Erythroblast (primary cell): ENCODE results near the gene HOXA3.

Experiments
- DNase-seq, 2 experiments: peaks; one replicate each; lab custom pipeline; 2025; lab: John Stamatoyannopoulos, UW
- GATA1 ChIP-seq: IDR thresholded peaks from 2 replicates; pipeline ENCODE4 v1.6.1; 2011; ENCODE audit warnings: low read depth, mild to moderate bottlenecking, control low read depth, low read length, moderate library complexity
- POLR2A ChIP-seq: IDR thresholded peaks from 2 replicates; pipeline ENCODE4 v1.6.1; 2011; ENCODE audit warnings: mild to moderate bottlenecking, low read length

HOXA3 gene

DNA sequence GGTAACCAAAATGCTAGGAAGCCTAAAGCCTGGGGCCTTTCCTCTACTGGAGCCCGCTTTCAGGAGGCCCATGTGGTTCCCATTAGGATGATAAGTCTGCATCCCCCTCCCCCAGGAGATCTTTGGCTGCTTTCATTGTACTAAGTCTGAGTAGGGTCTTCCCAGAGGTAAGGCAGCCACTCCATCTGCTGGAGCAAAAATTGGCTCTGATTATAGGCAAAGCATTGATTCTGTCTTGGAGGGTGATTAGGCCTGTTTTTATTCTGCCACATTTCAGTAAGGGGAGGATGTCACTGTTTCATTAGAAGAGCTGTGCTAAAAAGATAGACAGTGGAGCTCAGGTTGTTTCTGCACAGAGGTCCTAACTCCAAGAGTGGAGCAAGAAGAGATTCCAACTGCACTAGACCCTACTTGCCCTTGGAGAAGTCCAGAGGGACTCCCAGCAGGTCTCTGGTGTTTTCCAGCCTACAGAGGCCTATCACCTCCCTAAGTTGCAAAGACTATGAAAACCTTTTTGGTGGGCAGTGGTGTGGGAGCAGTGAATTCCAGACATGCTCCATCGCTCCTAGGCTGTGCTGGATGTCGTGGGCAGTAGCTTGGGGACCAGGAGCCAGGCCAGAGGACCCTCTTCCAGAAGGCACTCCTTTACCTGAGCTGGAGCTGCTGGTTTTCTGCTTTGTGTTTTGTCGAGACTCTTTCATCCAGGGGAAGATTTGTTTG is 42.8 kb downstream of the HOXA3 start:
- TF ChIP-seq GATA1 (no peak), POLR2A (no peak)
- no peak for DNase-seq

DNA sequence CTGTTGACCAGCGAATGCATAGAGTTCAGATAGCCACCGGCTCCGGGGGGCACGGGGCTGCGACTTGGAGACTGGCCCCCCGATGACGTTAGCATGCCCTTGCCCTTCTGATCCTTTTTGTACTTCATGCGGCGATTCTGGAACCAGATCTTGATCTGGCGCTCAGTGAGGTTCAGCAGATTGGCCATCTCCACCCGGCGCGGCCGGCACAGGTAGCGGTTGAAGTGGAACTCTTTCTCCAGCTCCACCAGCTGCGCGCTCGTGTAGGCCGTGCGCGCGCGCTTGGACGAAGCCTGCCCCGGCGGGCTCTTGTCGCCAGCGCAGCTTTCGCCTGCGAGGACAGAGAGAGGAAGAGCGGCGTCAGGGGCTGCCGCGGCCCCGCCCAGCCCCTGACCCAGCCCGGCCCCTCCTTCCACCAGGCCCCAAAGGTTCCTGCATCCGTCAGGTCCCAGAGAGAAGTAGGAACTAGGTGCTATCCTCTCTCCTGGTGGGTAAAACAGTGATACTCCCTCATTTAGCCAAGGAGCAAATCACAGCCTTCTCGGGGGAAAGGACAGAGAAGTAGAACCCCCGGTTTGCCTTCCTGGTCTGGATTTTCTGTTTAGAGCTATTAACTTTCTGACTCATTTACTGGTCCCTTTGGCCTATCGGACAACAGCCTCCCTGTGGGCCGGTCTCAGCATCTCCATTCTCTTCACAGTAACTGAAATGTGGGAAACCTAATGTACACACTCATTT is 43.8 kb downstream of the HOXA3 start:
- TF ChIP-seq GATA1 (no peak), POLR2A (no peak)

DNA sequence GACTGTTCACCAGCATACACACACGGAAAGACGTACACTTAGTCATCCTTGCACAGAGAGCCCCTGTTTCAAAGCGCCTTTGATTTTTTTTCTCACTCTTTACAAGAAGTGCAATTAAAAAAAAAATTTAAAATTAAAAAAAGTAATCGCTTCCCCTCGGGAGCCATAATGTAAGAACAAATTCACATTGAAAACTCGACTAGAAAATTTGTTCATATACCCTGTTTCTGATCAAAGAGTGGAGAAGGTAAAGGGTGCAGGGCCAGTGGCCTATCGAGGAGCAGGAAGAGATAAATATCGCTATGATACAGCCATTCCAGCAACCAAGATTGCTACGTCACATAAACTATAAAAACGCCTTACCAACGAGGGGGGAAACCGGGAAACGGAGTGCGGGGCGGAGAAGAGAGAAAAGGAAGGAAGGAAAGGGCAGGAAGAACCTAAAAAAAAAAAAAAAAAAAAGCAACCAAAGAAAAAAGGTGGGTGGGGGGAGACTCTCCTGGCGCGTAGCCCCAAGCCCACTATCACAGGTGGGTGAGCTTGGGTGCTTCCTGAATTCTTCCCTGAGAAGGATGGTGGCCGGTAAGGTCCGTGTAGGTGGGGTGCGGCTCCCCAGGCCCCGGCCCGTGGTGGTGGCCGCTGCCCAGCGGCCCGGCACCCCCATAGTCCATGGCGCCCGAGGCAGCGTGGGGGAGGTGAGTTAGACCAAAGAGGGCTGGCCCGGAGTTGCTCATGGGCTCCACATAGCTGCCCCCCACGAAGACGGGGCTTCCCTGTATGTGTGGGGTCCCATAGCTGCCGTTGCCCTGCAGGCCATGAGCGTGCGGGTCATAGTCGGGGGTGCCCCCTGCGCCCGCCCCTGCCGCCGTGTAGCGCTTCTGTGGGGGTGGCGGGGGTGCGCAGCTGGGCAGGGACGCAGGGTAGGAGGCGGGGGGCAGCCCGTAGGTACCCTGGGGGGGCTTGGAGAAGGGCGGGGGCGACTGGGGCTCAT is 44.7 kb downstream of the HOXA3 start:
- DNase-seq, result no peak
- TF ChIP-seq POLR2A, result no peak

More for the DNA sequence above, 43.8 kb downstream of the HOXA3 start:
- DNase-seq, result no peak

DNA sequence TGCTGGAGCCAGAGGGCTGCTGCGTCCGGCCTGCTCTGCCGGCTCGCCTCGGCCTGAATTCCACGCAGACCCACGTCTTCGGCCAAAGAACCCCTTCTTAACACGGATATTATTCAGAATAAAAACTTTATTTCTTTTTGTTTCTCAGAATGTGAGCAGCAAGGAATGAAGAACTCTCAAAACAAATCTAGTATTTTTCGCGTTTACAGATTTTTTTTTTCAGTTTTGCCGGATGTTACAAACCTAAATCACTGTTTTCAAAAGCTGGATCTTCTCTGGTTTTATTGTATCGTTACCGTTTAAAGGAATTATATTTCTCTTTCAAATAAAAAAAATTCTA is 45.5 kb downstream of the HOXA3 start:
- TF ChIP-seq POLR2A, result no peak
- no peak for TF ChIP-seq GATA1
- no peak for DNase-seq

DNA sequence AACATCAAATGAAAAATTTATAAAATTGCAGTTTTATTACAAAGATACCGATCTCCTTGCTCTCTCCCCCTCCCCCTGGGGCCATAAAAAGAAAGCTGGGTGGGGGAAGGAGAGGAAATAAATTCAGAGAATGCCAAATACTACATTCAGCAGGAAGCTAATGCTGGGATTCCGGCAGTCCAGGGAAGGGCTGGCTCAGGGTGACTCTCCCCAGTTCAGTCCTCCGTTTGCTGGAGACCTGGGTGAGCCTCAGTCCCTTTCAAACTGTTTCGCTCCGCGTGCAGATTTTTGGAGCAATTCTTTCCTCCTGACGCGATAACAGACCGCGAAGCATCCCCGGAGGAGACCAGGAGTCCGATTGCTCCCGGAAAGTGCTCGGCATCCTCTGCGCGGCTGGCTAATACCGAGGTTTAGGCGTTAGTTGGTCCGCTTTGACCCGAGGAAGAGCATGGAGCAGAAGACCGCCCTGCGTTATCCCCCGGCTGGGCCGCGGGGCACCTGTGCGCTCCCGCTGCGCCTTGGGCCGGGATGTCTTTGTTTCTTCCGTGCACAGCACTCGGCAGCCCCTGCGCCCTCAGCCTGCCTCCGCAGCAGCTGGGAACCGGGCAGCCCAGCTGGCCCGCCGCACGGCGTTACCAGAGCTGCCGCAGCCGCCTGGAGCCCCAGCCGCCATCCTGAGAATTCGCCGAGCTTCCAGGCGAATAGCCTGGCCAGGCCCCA is 46.0 kb downstream of the HOXA3 start:
- DNase-seq, result no peak
- no peak for TF ChIP-seq GATA1
- no peak for TF ChIP-seq POLR2A

DNA sequence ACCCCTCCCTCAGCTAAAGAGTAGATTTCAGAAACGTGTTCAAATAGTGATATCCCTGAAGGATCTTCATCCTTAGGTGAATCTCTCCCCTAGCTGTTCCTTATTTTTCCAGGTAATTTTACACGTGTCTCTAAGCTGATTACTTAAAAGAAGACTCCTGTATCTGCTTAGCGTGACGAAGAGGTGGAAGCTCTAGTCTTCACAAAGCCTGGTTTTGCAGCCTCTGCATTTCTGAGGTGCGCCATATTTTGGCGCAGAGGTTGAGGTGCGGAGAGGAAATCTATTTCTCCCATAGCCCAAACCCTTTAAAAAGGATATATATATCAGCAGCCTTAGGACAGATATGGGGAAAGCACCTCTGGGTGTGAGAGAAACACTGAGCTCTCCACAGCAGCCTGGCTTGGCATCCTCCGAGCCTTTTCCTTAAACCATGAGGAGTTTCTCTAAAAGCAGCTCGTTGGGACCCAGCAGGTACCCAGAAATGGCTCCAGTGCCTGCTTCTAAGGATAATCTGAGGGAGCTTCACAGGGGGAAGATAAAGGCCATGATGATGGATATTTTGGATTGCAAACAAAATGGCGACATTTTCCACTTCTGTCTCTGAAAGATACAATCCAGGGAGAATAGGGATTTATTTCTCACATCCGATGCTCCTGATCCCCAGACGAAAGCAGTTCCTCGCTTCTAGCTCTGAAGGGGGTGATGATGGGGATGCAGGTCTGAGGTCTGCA is 46.9 kb downstream of the HOXA3 start:
- TF ChIP-seq POLR2A (no peak), GATA1 (no peak)
- DNase-seq, result no peak

DNA sequence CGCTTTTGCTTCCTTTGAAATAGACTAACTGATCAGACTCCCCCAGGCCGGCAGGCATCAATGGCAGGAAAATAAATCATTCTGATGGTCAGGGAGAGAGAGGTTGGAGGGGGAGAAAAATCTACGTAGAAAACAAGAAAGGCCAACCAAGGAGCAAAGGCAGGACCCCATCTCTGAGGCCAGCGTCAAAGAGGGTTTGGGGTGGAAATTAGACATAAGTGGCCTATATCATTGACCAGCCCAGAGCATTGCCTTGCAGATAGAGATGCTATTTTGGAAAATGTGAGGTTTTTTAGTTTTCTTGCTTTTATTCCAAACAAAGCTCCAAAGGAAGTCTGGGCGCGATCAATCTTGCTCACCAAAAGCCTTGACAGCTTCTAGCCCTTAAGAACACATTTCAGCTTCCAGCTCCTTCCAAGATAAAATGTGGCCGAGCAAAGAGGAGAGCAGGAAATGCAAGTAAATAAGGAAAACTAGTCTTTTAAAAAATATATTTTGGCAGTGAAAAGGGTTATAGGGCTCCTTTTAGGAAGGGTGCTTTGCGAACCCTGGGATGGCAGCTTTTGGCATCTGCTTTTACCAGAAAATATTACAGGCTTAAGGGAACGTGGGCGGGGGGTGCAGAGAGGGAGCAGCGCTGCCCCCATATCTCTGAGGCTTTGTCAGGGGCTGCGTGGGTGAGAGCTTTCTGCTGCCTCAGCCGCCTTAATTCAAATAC is 47.9 kb downstream of the HOXA3 start:
- no peak for TF ChIP-seq POLR2A
- TF ChIP-seq GATA1, result no peak
- no peak for DNase-seq

DNA sequence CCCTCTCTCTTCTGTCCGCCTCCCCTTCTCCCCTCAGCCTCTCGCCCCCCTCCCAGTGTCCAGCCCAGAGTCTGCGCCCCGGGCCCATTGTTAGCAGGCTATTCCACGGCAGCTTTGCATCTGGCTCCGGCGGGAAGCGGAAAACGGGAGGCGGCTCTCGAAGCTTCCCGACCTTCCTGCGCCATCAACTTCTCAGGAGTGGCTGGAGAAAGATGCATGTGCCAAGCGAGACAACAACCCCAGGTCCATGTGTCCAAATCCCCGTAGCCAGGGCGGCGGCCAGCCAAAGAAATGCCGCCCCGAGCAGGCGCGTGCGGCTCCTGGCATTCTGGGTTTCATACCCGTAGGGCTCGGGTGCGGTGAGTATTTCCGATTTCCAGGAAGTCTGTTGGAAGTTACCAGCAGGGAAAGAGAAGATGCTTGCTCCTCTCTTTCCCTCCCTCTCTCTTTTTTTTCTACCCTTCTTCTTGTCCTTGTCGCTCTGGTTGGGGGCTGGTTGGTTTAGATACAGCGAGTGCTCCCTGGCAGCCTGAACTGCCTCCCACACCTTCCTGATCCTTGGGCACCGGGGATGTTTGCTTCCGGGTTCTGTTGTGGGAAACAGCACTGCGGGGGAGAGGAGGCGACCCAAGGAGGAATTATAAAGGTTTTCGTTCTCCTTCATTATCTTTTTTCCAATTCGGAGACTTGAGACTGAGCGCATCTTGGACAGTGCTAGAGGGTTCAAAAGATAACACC is 48.7 kb downstream of the HOXA3 start:
- TF ChIP-seq POLR2A, result no peak
- no peak for TF ChIP-seq GATA1
- DNase-seq, result no peak

DNA sequence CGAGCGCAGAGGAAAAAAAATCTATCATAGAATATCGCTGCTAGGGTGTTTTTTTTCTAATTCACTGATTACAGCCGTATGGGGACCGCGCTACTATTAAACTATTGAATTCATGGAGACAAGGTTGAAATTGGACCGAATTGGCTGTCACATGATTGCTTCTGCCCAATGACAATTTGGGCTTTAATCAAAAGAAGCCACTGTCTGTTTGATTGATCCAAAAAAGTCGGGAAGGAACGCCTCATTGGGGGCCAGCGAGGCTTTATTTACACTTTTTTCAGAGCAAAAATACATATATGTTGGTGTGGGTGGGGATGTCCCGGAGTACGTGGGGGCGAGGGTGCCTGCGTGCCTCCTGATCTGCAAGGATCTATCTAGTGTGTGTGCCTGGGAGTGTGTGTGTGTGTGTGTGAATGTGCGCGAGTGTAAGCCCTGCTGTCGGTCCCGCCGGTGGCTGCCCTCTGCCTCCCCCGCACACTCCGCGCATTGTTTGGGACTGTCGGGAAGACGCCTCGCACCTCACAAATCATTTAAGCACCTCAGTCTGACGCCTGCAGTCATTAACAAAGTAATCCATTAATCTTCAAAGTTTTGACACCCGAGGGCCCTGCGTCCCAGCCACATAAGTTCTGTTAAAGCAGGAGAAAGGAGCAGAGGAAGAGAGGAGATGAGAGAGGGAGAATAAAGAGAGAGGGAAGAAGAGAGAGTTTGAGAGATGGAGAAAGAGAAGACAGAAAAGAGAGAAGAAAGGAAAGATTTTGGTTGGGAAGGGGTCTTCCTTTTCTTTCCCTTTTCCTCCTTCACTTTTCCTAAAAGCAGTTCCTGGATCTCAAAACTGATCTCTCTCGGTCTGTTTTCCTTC is 49.6 kb downstream of the HOXA3 start, which contains the start of gene HOXA2:
Gene HOXA2 (minus strand): TSS at position 103 of the 862 bp plus-strand sequence. CDS start 183 bp downstream, outside the sequence.
- DNase-seq, result no peak
- TF ChIP-seq POLR2A (no peak), GATA1 (no peak)

DNA sequence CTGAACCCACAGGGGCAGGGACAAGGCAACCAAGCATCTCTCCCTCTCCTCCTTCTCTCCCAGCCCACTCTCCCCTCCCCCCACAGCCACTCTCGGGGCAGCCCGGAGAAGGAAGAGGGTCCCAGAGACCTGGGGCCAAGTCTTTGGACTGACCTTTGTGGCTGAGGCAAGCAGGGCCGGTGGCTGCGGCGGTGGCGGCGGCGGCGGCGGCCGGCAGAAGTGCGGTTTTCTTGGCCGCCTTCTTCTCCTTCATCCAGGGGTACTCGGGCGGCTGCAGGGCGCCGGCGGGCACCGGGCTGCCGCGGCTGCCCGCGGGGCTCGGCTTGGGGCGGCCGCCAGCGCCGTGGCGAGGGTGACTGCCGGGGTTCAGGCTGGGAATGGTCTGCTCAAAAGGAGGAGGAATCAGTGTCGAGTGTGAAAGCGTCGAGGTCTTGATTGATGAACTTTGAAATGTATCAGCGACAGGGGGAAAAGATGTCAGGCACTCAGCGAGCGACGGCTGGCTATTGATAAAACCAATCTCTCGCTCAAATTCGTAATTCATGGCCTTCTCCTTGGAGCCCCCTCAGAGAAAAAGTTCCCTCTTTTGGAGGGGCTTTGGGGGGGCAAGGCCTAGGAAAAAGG is 50.3 kb downstream of the HOXA3 start:
- no peak for DNase-seq
- TF ChIP-seq GATA1 (no peak), POLR2A (no peak)
